CD4-positive, alpha-beta T cell treated with Interleukin-4 for 1 hour (primary cell): ENCODE results near the gene HUS1B.

Experiments used
- DNase-seq, 2 donors: peaks; one replicate each; pipeline ENCODE4 v3.0.0-alpha.2; 2020 to 2022

HUS1B gene

DNA sequence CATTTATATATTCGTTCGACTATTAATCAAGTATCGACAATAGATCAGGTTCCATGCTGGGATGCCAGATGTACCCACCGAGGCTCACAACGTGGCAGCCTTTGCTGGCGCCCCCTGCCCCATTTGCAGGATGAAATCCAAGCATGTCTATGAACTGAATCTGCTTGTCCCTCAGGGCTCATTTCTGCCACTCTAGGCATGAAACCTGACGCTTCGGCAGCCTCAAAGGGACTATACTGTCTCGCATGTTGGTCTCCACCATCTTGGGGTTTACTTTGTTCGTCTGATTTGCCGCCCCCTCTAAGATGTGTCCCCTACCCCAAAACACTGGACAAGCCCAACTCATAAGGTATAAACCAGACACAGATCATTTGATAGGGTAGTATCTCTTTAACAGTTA is 36.7 kb downstream of the HUS1B start:
- no peak for DNase-seq

GRCh38 chr6:617456-618100 is 39.3 kb downstream of the HUS1B start:
- DNase-seq: peak in 1 of 2 donors; percentile 20

GRCh38 chr6:613981-614380 is 42.9 kb downstream of the HUS1B start:
- DNase-seq: no peak

GRCh38 chr6:611928-612327 is 45.0 kb downstream of the HUS1B start:
- DNase-seq: no peak

DNA sequence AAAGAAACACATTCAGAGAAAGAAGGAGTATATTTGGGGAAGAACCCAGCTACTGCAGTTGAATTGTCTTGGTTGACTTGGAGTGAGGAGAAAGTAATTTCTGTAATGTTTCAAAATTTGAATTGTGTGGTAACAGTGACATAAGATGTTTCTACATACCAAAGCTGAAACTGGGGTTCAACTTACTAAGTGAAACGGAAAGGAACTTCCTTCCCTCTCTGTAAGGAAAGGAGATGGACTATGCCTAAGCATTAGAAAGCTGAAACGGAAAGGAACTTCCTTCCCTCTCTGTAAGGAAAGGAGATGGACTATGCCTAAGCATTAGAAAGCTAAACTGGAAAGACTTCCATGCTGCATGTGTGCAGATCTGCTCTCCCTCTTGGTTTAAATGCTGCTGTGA is 46.0 kb downstream of the HUS1B start:
- DNase-seq: no peak

DNA sequence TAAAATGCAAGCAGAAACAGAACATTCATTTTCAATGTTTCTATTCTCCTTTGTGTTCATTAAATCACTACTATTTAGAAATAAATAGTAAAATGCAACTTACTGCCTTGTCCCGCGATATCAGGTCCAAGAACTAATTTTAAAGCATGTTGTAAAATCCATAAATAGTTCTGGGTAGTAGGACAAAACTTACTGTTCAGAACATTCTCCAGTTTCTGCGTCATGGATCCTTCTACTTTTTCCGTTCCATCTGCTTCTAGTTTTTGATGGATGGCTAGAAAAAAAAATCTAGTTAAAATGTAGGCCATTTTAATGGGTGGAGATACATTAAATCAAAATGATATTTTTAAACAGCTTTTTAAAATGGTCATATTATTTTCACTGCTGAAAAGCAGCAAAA is 47.0 kb downstream of the HUS1B start:
- no peak for DNase-seq

GRCh38 chr6:606829-607379 is 50.0 kb downstream of the HUS1B start:
- DNase-seq: no peak
